ENCODE results near the gene IRF3.

The IRF3 gene, protein sequence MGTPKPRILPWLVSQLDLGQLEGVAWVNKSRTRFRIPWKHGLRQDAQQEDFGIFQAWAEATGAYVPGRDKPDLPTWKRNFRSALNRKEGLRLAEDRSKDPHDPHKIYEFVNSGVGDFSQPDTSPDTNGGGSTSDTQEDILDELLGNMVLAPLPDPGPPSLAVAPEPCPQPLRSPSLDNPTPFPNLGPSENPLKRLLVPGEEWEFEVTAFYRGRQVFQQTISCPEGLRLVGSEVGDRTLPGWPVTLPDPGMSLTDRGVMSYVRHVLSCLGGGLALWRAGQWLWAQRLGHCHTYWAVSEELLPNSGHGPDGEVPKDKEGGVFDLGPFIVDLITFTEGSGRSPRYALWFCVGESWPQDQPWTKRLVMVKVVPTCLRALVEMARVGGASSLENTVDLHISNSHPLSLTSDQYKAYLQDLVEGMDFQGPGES

DNA sequence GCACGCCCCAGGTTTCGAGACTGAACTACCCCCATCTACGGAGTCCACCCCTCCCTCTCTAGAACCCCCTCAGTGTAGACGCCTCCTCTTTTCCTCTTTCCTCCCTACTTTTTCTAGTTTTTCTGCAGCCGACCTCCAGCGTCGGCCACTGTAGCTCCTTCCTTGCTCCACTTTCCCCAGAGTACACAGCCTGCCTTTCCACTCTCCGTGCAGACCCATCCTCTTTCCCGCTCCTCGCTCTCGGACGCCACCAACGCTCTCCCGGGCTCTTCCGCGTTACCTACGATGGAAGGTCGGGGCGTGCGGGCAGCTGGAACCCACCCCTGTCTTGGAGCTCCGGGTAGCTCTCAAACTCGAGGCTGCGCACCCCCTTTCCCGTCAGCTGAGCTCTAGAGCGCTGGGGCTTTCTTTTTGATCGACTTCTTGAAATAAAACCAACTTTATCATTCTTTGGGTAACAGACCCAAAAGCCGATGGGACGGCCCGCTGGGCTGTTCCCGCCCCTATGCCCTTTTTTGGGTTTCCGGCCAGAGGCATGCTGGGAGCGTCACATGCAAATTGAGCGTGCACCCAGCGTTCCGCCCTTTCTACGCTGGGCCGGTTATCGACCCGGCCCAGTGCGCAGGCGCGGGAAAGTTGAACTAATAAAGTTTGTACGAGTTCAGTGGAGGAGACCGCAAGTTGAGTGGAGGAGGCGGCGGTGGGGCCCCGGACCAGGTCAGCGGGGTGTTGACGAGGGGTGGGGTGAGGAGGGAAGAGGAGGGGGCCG lies at the start of gene IRF3, which contains the start of gene BCL2L12:
Gene IRF3 (minus strand): TSS at position 507 of the 769 bp plus-strand sequence. CDS start 1,019 bp downstream, outside the sequence.
Gene BCL2L12 (plus strand): TSS at position 583 of the 769 bp plus-strand sequence. CDS start 760 bp downstream, outside the sequence.
- H3K27ac ChIP-seq = peak within 1 kb of the TSS; percentile 92
- TF ChIP-seq CTCF (conservative IDR thresholded peaks at IDR 0.05) = no peak

- H3K27ac ChIP-seq = peak overlapping the region; percentile 70
- no peak for TF ChIP-seq CTCF (conservative IDR thresholded peaks at IDR 0.05)
Observed at GRCh38 chr19:49713236-49713845, 47.7 kb upstream of the IRF3 start.

DNA sequence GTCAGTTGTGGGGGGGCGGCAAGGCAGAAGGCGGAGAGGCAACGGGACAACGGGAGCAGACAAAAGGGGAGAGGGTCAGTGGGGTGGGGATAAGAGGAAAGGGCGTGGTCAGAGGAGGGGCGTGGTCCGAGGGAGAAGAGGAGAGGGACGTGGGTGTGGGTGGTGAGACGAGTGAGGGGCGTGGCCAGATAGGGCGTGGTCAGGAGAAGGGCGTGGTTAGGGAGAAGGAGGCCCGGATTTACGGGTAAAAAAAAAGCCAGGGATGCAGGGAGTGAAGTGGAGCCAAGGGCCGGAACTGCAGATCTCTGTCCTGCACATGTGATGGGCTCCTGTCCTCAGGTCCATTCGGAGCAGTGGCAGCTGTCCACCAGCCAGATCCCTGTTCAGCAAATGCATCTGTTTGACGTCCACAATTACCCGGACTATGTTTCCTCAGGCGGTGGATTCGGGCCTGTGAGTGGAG lies 46.8 kb upstream of the IRF3 start:
- peak overlapping the region; percentile 70 for H3K27ac ChIP-seq
- no peak for TF ChIP-seq CTCF (conservative IDR thresholded peaks at IDR 0.05)

GRCh38 chr19:49710372-49710951 lies 44.8 kb upstream of the IRF3 start:
- H3K27ac ChIP-seq = no peak overlapping the region
- no peak for TF ChIP-seq CTCF (conservative IDR thresholded peaks at IDR 0.05)

DNA sequence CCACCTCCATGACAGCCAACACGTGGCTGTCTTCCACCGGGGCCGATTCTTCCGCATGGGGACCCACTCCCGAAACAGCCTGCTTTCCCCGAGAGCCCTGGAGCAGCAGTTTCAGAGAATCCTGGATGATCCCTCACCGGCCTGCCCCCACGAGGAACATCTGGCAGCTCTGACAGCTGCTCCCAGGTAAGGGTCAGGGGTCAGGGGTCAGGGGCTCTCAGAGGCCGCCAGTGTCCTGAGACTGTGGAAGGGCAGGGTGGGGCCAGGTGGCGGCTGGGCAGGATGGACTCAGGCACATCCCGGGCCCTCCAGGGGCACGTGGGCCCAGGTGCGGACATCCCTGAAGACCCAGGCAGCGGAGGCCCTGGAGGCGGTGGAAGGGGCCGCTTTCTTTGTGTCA lies 40.3 kb upstream of the IRF3 start:
- no peak for TF ChIP-seq CTCF (conservative IDR thresholded peaks at IDR 0.05)
- H3K27ac ChIP-seq = no peak overlapping the region

DNA sequence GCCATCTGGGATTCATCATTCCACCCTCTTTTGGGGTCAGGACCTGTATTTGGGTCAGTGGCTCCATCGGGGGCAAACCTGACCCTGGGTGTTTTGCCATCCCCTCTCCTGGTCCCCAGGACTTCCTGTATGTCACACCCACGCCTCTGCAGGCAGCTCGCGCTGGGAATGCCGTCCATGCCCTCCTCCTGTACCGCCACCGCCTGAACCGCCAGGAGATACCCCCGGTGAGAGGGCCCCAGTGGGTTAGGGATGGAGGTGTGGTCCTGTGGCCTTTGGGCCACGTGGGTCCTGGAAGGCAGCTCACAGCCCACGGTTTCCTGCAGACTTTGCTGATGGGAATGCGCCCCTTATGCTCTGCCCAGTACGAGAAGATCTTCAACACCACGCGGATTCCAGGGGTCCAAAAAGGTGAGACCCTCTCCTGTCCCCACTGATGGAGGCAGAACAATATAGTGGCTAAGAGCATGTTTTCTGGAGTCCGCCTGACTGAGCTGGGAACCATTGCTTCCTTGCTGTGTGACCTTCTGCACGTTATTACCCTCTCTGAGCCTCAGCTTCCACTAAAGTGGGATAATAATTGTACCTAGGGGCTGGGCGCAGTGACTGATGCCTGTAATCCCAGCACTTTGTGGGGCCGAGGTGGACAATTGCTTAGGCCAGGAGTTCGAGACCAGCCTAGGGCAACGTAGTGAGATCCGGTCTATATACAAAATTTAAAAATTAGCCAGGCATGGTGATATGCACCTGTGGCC lies 39.4 kb upstream of the IRF3 start:
- H3K27ac ChIP-seq = no peak overlapping the region
- TF ChIP-seq CTCF (conservative IDR thresholded peaks at IDR 0.05) = no peak

Data from VCaP (cell line).